ENCODE measurements around the gene THRA.
A peak's percentile ranks its signal among the peaks of the same experiment; 100 is the strongest.

THRA gene

GRCh38 chr17:40065769-40066510, 3.2 kb downstream of the THRA start:
- DNase-seq (ENCODE audit: low read depth), result no peak
- TF ChIP-seq CTCF (IDR thresholded peaks at IDR 0.05; ENCODE audit: insufficient read depth, low read depth, low read length, missing control alignments), result no peak
- no peak overlapping the region for H3K4me3 ChIP-seq (ENCODE audit: low read depth, low read length)

- TF ChIP-seq CTCF (IDR thresholded peaks at IDR 0.05; ENCODE audit: insufficient read depth, low read depth, low read length, missing control alignments), result no peak
- no peak overlapping the region for H3K4me3 ChIP-seq (ENCODE audit: low read depth, low read length)
- no peak for DNase-seq (ENCODE audit: low read depth)
Measured at GRCh38 chr17:40067710-40068109, 4.9 kb downstream of the THRA start.

GRCh38 chr17:40068129-40068581, 5.4 kb downstream of the THRA start:
- no peak overlapping the region for H3K4me3 ChIP-seq (ENCODE audit: low read depth, low read length)
- DNase-seq (ENCODE audit: low read depth), result no peak
- TF ChIP-seq CTCF (IDR thresholded peaks at IDR 0.05; ENCODE audit: insufficient read depth, low read depth, low read length, missing control alignments), result no peak

- no peak for TF ChIP-seq CTCF (IDR thresholded peaks at IDR 0.05; ENCODE audit: insufficient read depth, low read depth, low read length, missing control alignments)
- peak overlapping the region; percentile 32 for H3K4me3 ChIP-seq (ENCODE audit: low read depth, low read length)
- no peak for DNase-seq (ENCODE audit: low read depth)
Measured at GRCh38 chr17:40068584-40068916, 5.8 kb downstream of the THRA start.

GRCh38 chr17:40068917-40069750, 6.4 kb downstream of the THRA start:
- peak; percentile 73 for DNase-seq (ENCODE audit: low read depth)
- H3K4me3 ChIP-seq (ENCODE audit: low read depth, low read length), result peak overlapping the region; percentile 32
- TF ChIP-seq CTCF (IDR thresholded peaks at IDR 0.05; ENCODE audit: insufficient read depth, low read depth, low read length, missing control alignments), result no peak

- no peak overlapping the region for H3K4me3 ChIP-seq (ENCODE audit: low read depth, low read length)
- TF ChIP-seq CTCF (IDR thresholded peaks at IDR 0.05; ENCODE audit: insufficient read depth, low read depth, low read length, missing control alignments), result peak; percentile 26
- peak; percentile 53 for DNase-seq (ENCODE audit: low read depth)
Measured at GRCh38 chr17:40069751-40070708, 7.3 kb downstream of the THRA start.
